Activated CD4-positive, alpha-beta memory T cell treated with anti-CD3 and anti-CD28 coated beads, Interleukin-2, amount 10 ng/mL, durations not matched to agents 7 days and 5 days (primary cell): ENCODE measurements around the gene TCERG1L. TPM values are rescaled to one million over a fixed set of nuclear protein-coding genes. Genes with fewer than 3 reads are reported as not detected.

ENCODE experiments used
- CTCF ChIA-PET: fragments of 350-600 bp; sonication (Branson Sonifier 250); formaldehyde crosslinking; loops from one replicate; lab custom pipeline; 2021; ENCODE audit warnings: antibody characterized with exemption, inconsistent platforms; lab: Charles Lee
- POLR2A ChIA-PET: fragments of 350-600 bp; sonication (Branson Sonifier 250); formaldehyde crosslinking; loops from one replicate; lab custom pipeline; 2021; ENCODE audit warnings: antibody characterized with exemption; lab: Charles Lee
- DNase-seq: peaks from one replicate; pipeline ENCODE4 v3.0.0-alpha.2; 2020
- H3K27ac Mint-ChIP-seq: one replicate; pipeline ENCODE4 v1.8.0; 2021; ENCODE audit warnings: mild to moderate bottlenecking, mixed read lengths
- H3K27me3 Mint-ChIP-seq: one replicate; pipeline ENCODE4 v1.8.0; 2021; ENCODE audit warnings: mixed read lengths
- H3K36me3 Mint-ChIP-seq: one replicate; pipeline ENCODE4 v1.8.0; 2021; ENCODE audit warnings: low read depth, mixed read lengths
- H3K4me1 Mint-ChIP-seq: one replicate; pipeline ENCODE4 v1.8.0; 2021; ENCODE audit warnings: mixed read lengths
- H3K4me3 Mint-ChIP-seq: one replicate; pipeline ENCODE4 v1.8.0; 2021; ENCODE audit warnings: mild to moderate bottlenecking, mixed read lengths
- H3K9me3 Mint-ChIP-seq: one replicate; pipeline ENCODE4 v1.8.0; 2021; ENCODE audit warnings: mixed read lengths
- total RNA-seq, 2 experiments: library from RNA; stranded (reverse); gene quantifications; one replicate each; pipeline ENCODE4 v1.2.3, GENCODE V29; 2021

The TCERG1L gene
- total RNA-seq, 2 experiments from 2014 or later: 0.08 TPM; not detected in 1

DNA sequence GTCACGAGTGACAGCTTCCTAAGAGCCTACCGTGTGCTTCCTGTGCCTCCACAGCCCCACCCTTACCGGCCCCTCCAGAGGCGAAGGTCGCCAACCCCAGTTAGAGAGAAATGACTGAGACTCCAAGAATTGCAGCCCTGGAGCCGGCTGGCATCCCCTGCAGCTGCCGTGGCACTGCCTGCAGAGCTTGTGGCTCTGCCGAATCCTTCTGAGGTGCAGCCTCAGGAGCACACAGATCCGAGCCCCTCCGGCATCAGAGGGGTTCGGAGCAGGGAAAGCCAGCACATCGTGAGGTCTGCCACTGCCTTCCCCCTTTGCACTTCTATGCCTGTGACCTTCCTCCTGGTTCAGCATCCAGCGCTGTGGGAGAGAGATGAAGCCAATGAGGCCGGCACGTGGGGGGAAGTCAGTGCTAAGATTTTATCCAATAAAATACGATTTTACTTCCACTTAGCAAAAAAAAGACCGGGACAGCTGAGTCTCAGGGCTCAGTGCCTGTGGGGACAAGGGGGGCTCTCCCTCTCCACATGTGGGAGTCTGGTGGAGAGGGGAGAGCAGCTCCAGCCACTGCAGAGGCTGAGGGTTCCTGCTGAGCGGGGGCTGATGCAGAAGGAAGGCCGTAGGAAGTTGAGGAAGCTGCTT, 80.1 kb downstream of the TCERG1L start:
- no peaks in the 10 kb centered on the region for H3K9me3 Mint-ChIP-seq
- H3K4me1 Mint-ChIP-seq: no peaks in the 10 kb centered on the region
- H3K27me3 Mint-ChIP-seq: no peaks in the 10 kb centered on the region
- H3K4me3 Mint-ChIP-seq: no peak overlapping the region
- no peaks in the 10 kb centered on the region for H3K36me3 Mint-ChIP-seq
- ChIA-PET POLR2A (no interaction called here), CTCF (no interaction called here)
- DNase-seq: no peak
- no peak overlapping the region for H3K27ac Mint-ChIP-seq

- no peaks in the 10 kb centered on the region for H3K9me3 Mint-ChIP-seq
- H3K27ac Mint-ChIP-seq: no peak overlapping the region
- ChIA-PET POLR2A (no interaction called here), CTCF (no interaction called here)
- H3K4me3 Mint-ChIP-seq: no peak overlapping the region
- H3K27me3 Mint-ChIP-seq: no peaks in the 10 kb centered on the region
- H3K4me1 Mint-ChIP-seq: no peaks in the 10 kb centered on the region
- no peaks in the 10 kb centered on the region for H3K36me3 Mint-ChIP-seq
- DNase-seq: no peak
Measured at GRCh38 chr10:131230641-131231322, 80.7 kb downstream of the TCERG1L start.

DNA sequence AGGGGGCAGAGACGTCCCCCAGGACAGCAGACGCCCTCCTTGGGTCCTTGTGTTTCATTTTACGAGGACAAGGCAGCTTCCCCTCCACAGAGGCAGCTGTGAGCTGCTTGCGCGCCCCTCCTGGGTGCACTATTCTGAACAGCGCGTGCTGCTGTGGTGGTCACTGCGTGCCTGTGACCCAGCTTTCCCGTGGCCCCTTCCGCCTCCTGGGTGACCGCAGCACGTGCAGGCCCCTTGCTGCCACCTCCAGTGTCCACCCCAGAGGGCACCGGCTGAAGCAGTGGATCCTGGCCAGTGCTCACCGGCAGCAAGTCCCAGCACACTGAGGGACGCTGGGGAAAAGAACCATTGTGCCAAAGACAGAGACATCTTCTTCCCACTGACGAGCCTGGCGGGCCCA, 81.4 kb downstream of the TCERG1L start:
- Mint-ChIP-seq H3K27ac (no peak overlapping the region), H3K4me3 (no peak overlapping the region), H3K9me3 (no peaks in the 10 kb centered on the region), H3K36me3 (no peaks in the 10 kb centered on the region), H3K27me3 (no peaks in the 10 kb centered on the region), H3K4me1 (no peaks in the 10 kb centered on the region)
- ChIA-PET POLR2A (no interaction called here), CTCF (no interaction called here)
- no peak for DNase-seq

GRCh38 chr10:131227163-131227740, 84.3 kb downstream of the TCERG1L start:
- no peaks in the 10 kb centered on the region for H3K4me1 Mint-ChIP-seq
- peaks cover 3% of the 10 kb centered on the region for H3K9me3 Mint-ChIP-seq
- POLR2A ChIA-PET: interaction anchor here (0.6 kb wide), 1 partner anchor 1857 kb away, joined by 3 read pairs; no protein-coding TSS in a partner anchor
- no peaks in the 10 kb centered on the region for H3K27me3 Mint-ChIP-seq
- H3K36me3 Mint-ChIP-seq: no peaks in the 10 kb centered on the region
- CTCF ChIA-PET: no interaction called here
- no peak overlapping the region for H3K4me3 Mint-ChIP-seq
- H3K27ac Mint-ChIP-seq: no peak overlapping the region
- DNase-seq: no peak

GRCh38 chr10:131226446-131227162, 84.9 kb downstream of the TCERG1L start:
- H3K36me3 Mint-ChIP-seq: no peaks in the 10 kb centered on the region
- no peak overlapping the region for H3K4me3 Mint-ChIP-seq
- H3K27me3 Mint-ChIP-seq: no peaks in the 10 kb centered on the region
- ChIA-PET POLR2A (interaction anchor here (0.6 kb wide), 1 partner anchor 1857 kb away, joined by 3 read pairs; no protein-coding TSS in a partner anchor), CTCF (no interaction called here)
- H3K9me3 Mint-ChIP-seq: peaks cover 3% of the 10 kb centered on the region
- no peak overlapping the region for H3K27ac Mint-ChIP-seq
- DNase-seq: no peak
- no peaks in the 10 kb centered on the region for H3K4me1 Mint-ChIP-seq

GRCh38 chr10:131224106-131224505, 87.4 kb downstream of the TCERG1L start:
- Mint-ChIP-seq H3K4me1 (no peaks in the 10 kb centered on the region), H3K4me3 (no peak overlapping the region), H3K27ac (no peak overlapping the region), H3K9me3 (peaks cover 3% of the 10 kb centered on the region), H3K36me3 (no peaks in the 10 kb centered on the region), H3K27me3 (no peaks in the 10 kb centered on the region)
- no peak for DNase-seq
- ChIA-PET POLR2A (no interaction called here), CTCF (no interaction called here)

GRCh38 chr10:131223422-131223821, 88.1 kb downstream of the TCERG1L start:
- ChIA-PET POLR2A (no interaction called here), CTCF (no interaction called here)
- Mint-ChIP-seq H3K4me1 (no peaks in the 10 kb centered on the region), H3K4me3 (no peak overlapping the region), H3K27ac (no peak overlapping the region), H3K27me3 (no peaks in the 10 kb centered on the region), H3K9me3 (peaks cover 3% of the 10 kb centered on the region), H3K36me3 (no peaks in the 10 kb centered on the region)
- DNase-seq: no peak

- no peaks in the 10 kb centered on the region for H3K36me3 Mint-ChIP-seq
- DNase-seq: no peak
- no peaks in the 10 kb centered on the region for H3K27me3 Mint-ChIP-seq
- no peak overlapping the region for H3K4me3 Mint-ChIP-seq
- no peaks in the 10 kb centered on the region for H3K4me1 Mint-ChIP-seq
- ChIA-PET CTCF (no interaction called here), POLR2A (no interaction called here)
- peaks cover 3% of the 10 kb centered on the region for H3K9me3 Mint-ChIP-seq
- no peak overlapping the region for H3K27ac Mint-ChIP-seq
Measured at GRCh38 chr10:131222986-131223385, 88.5 kb downstream of the TCERG1L start.

DNA sequence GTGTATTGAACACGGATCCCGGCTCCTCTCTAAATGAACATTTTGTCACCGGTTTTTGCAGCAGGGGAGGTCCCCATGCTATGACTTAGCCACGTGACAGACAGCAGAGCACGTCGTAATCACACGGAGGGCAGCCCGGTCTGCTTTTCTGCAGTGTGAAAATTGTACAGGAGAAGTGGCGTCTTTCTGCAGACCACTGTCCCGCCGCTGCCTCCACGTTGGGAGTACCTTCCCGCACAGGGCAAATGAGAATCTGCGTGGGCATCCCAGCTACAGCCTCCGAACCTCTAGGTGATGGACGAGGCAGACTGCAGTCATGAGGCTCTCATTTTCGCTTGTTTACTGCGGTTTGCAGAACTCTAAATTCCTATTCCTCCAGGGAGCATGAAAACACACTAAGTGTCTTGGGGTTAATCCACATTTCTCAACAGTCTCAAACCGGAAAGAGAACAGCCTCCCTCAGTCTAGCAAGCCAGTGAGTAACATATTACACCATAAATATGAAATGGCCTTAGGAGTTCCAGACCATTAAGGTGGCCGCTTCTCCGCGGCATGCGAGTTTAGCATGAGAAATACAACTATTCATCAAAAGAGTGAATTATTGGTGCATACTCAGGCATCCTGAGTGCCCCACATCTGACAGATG, 89.8 kb downstream of the TCERG1L start:
- no peaks in the 10 kb centered on the region for H3K36me3 Mint-ChIP-seq
- H3K4me3 Mint-ChIP-seq: no peak overlapping the region
- no peak overlapping the region for H3K27ac Mint-ChIP-seq
- peaks cover 6% of the 10 kb centered on the region for H3K9me3 Mint-ChIP-seq
- ChIA-PET CTCF (no interaction called here), POLR2A (no interaction called here)
- no peak for DNase-seq
- no peaks in the 10 kb centered on the region for H3K4me1 Mint-ChIP-seq
- H3K27me3 Mint-ChIP-seq: no peaks in the 10 kb centered on the region

DNA sequence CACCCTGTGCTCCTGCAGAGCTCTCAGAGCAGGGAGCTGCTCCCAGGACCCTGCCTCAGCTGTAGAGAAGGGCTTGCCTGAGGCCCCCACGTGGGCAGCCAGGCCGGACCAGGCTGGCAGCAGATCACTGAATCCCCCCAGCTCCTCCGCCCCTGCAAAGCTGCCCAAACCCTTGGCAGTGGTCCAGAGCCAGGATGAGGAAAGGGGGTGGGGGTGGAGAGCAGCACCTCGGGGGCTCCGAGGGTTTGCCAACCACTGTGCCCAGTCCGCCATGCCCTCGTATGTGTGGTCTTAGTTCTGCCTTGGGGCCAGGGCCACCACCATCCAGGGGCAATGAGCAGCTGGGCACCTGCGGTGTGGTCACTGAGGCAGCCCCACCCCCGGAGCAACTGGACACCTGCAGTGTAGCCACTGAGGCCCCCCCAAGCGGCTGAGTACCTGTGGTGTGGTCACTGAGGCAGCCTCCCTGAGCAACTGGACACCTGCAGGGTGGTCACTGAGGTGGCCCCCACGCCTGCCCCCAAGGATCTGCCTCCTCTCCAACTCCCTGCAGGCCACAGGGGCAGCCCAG, 90.8 kb downstream of the TCERG1L start:
- Mint-ChIP-seq H3K27ac (no peak overlapping the region), H3K4me1 (no peaks in the 10 kb centered on the region), H3K36me3 (no peaks in the 10 kb centered on the region), H3K4me3 (no peak overlapping the region), H3K27me3 (no peaks in the 10 kb centered on the region), H3K9me3 (peaks cover 6% of the 10 kb centered on the region)
- CTCF ChIA-PET: no interaction called here
- POLR2A ChIA-PET: no interaction called here
- DNase-seq: no peak

DNA sequence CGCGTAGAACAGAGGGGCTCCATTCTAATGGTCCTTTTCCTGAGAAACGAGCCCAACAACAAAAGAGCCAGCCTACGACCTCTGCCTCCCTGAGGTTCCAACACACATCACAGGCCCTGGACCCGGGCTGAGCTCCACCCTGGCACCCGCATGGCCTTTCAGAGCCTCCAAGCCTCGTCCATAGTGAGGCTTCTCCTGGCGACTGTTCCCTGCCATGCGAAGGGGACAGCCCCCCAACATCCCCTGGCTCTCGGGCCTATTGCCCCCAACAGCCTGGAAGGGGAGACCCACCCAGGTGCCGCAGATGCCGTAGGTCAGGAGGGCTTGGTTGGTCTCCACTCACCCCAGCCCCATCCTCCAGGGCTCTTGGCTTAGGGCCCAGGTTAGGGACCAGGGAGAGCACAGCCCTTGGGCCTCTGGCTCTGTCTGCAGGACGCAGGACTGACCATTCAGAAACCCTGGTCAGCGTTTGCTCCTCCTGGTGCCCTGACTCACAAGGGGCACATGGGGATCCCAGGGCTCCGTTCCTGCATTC, 91.5 kb downstream of the TCERG1L start:
- no peaks in the 10 kb centered on the region for H3K4me1 Mint-ChIP-seq
- no peaks in the 10 kb centered on the region for H3K27me3 Mint-ChIP-seq
- no peak overlapping the region for H3K27ac Mint-ChIP-seq
- ChIA-PET CTCF (no interaction called here), POLR2A (no interaction called here)
- H3K4me3 Mint-ChIP-seq: no peak overlapping the region
- H3K36me3 Mint-ChIP-seq: no peaks in the 10 kb centered on the region
- peaks cover 6% of the 10 kb centered on the region for H3K9me3 Mint-ChIP-seq
- no peak for DNase-seq

- CTCF ChIA-PET: no interaction called here
- POLR2A ChIA-PET: no interaction called here
- H3K36me3 Mint-ChIP-seq: no peaks in the 10 kb centered on the region
- H3K4me3 Mint-ChIP-seq: no peak overlapping the region
- DNase-seq: no peak
- no peak overlapping the region for H3K27ac Mint-ChIP-seq
- H3K9me3 Mint-ChIP-seq: peaks cover 2% of the 10 kb centered on the region
- no peaks in the 10 kb centered on the region for H3K4me1 Mint-ChIP-seq
- no peaks in the 10 kb centered on the region for H3K27me3 Mint-ChIP-seq
Measured at GRCh38 chr10:131219584-131219886, 92.0 kb downstream of the TCERG1L start.
